ENCODE data around the gene FNDC3B. TPM values are rescaled to one million over a fixed set of nuclear protein-coding genes. Genes with fewer than 3 reads are reported as not detected.

Gene FNDC3B
- total and polyA plus RNA-seq, 2 donors (not counting 3 experiments of a cell fraction or from before 2014, with no cell fraction given) = 91.6 to 295 TPM

- peaks cover 2 to 7% of the 10 kb centered on the region in 2 experiments for H3K36me3 ChIP-seq (ENCODE audit: control insufficient read depth in 2 of 2, extremely low read depth in 1 of 2, insufficient read depth in 2 of 2, low read length in 2 of 2)
- H3K27ac ChIP-seq (ENCODE audit: insufficient read depth, low read depth, low read length) = no peak overlapping the region
- H3K4me2 ChIP-seq (ENCODE audit: insufficient read depth, low read length) = no peak overlapping the region
- H3K4me1 ChIP-seq (ENCODE audit: control insufficient read depth, extremely low read depth, insufficient read depth, low read length) = peaks cover 18% of the 10 kb centered on the region
- H3K9me3 ChIP-seq (replicated peaks; ENCODE audit: control insufficient read depth, insufficient read depth, low read length) = no peaks in the 10 kb centered on the region
- H3K4me3 ChIP-seq (replicated peaks in 1 of 3; ENCODE audit: insufficient read depth in 1 of 3, low read depth in 1 of 3, low read length in 3 of 3) = no peak overlapping the region
- dilution Hi-C loops (cut with MboI; ENCODE audit: extremely low pct_ligation_motif_present, low sequenced_read_pairs) = no loop called here
- H3K79me2 ChIP-seq (ENCODE audit: control insufficient read depth, insufficient read depth, low read length) = peaks cover 99% of the 10 kb centered on the region
- H3K9ac ChIP-seq (replicated peaks; ENCODE audit: extremely low read depth, insufficient read depth, low read length) = no peak overlapping the region
- no peaks in the 10 kb centered on the region for H3K27me3 ChIP-seq (ENCODE audit: control insufficient read depth in 2 of 2, insufficient read depth in 2 of 2, low read length in 2 of 2)
- no TSS peak for BruUV-seq (replicated peaks)
- TF ChIP-seq GATA2 (IDR thresholded peaks at IDR 0.05; ENCODE audit: insufficient read depth, insufficient read length, low read depth, low read length) (no peak), MYC (IDR thresholded peaks at IDR 0.05; ENCODE audit: low read depth, low read length) (no peak)
- TF ChIP-seq, protein P1, sequence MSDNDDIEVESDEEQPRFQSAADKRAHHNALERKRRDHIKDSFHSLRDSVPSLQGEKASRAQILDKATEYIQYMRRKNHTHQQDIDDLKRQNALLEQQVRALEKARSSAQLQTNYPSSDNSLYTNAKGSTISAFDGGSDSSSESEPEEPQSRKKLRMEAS (IDR thresholded peaks at IDR 0.05; ENCODE audit: insufficient read depth, insufficient read length) = no peak
- H4K20me1 ChIP-seq (replicated peaks; ENCODE audit: control insufficient read depth, extremely low read depth, insufficient read depth, low read length) = peaks cover 31% of the 10 kb centered on the region
- no peak overlapping the region for H2AFZ ChIP-seq (ENCODE audit: low read depth, low read length)
- FAIRE-seq = no peak
- DNase-seq (ENCODE audit: low read depth, low spot score) = no peak
- H3K9me1 ChIP-seq (replicated peaks; ENCODE audit: control insufficient read depth, extremely low read depth, insufficient read depth, low read length) = peaks cover 2% of the 10 kb centered on the region
- CTCF ChIA-PET = no interaction called here
- intact Hi-C loops (cut with micrococcal nuclease) = no loop called here
- POLR2A ChIA-PET = no interaction called here
Observed at GRCh38 chr3:172077197-172077757, 37.9 kb downstream of the FNDC3B start.

DNA sequence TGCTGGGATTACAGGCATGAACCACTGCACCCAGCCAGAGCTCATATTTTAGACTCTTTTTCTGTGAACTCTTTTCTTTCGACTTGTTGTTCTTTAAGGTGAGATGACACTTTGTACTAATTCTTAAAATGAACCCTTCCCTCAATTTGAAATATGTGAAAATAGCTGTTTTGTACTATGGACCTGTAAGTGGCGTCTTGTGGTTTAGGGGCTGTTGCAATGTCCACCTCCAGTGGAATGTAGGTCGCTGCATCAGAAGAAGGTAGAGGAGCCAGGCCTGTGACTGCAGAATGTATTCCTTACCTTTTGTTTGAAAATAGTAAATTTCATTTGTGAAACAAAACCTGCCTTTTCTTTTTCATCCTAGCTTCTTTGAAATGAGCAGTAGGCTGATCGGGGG lies 38.9 kb downstream of the FNDC3B start:
- Histone ChIP-seq H3K9ac (replicated peaks; ENCODE audit: extremely low read depth, insufficient read depth, low read length) (no peak overlapping the region), H3K9me1 (replicated peaks; ENCODE audit: control insufficient read depth, extremely low read depth, insufficient read depth, low read length) (peaks cover 2% of the 10 kb centered on the region), H3K79me2 (ENCODE audit: control insufficient read depth, insufficient read depth, low read length) (peaks cover 99% of the 10 kb centered on the region), H3K4me2 (ENCODE audit: insufficient read depth, low read length) (no peak overlapping the region), H2AFZ (ENCODE audit: low read depth, low read length) (no peak overlapping the region), H4K20me1 (replicated peaks; ENCODE audit: control insufficient read depth, extremely low read depth, insufficient read depth, low read length) (peaks cover 26% of the 10 kb centered on the region), H3K36me3 (ENCODE audit: control insufficient read depth in 2 of 2, extremely low read depth in 1 of 2, insufficient read depth in 2 of 2, low read length in 2 of 2) (peaks cover 6 to 8% of the 10 kb centered on the region in 2 experiments), H3K9me3 (replicated peaks; ENCODE audit: control insufficient read depth, insufficient read depth, low read length) (no peaks in the 10 kb centered on the region), H3K27ac (ENCODE audit: insufficient read depth, low read depth, low read length) (no peak overlapping the region), H3K4me1 (ENCODE audit: control insufficient read depth, extremely low read depth, insufficient read depth, low read length) (peaks cover 16% of the 10 kb centered on the region), H3K27me3 (ENCODE audit: control insufficient read depth in 2 of 2, insufficient read depth in 2 of 2, low read length in 2 of 2) (no peaks in the 10 kb centered on the region), H3K4me3 (replicated peaks in 1 of 3; ENCODE audit: insufficient read depth in 1 of 3, low read depth in 1 of 3, low read length in 3 of 3) (no peak overlapping the region)
- TF ChIP-seq POLR2AphosphoS5 (IDR thresholded peaks at IDR 0.05; ENCODE audit: insufficient read depth, low read depth, low read length) (no peak), POLR2A (IDR thresholded peaks at IDR 0.05; ENCODE audit: low read depth, low read length) (no peak), GATA2 (IDR thresholded peaks at IDR 0.05; ENCODE audit: insufficient read depth, insufficient read length, low read depth, low read length) (no peak), MYC (IDR thresholded peaks at IDR 0.05; ENCODE audit: low read depth, low read length) (no peak), FOS (IDR thresholded peaks at IDR 0.05; ENCODE audit: borderline replicate concordance, insufficient read depth, low read length) (no peak), EZH2 (IDR thresholded peaks at IDR 0.05; ENCODE audit: borderline replicate concordance, low read depth, low read length, severe bottlenecking) (no peak), JUN (IDR thresholded peaks at IDR 0.05; ENCODE audit: borderline replicate concordance, insufficient read depth, insufficient read length, low read depth) (no peak)
- TF ChIP-seq, protein P2, sequence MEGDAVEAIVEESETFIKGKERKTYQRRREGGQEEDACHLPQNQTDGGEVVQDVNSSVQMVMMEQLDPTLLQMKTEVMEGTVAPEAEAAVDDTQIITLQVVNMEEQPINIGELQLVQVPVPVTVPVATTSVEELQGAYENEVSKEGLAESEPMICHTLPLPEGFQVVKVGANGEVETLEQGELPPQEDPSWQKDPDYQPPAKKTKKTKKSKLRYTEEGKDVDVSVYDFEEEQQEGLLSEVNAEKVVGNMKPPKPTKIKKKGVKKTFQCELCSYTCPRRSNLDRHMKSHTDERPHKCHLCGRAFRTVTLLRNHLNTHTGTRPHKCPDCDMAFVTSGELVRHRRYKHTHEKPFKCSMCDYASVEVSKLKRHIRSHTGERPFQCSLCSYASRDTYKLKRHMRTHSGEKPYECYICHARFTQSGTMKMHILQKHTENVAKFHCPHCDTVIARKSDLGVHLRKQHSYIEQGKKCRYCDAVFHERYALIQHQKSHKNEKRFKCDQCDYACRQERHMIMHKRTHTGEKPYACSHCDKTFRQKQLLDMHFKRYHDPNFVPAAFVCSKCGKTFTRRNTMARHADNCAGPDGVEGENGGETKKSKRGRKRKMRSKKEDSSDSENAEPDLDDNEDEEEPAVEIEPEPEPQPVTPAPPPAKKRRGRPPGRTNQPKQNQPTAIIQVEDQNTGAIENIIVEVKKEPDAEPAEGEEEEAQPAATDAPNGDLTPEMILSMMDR (IDR thresholded peaks at IDR 0.05; ENCODE audit: extremely low read depth in 1 of 2, insufficient read depth in 1 of 2, low read depth in 1 of 2, low read length in 2 of 2) = no peak
- TF ChIP-seq, protein P1 (IDR thresholded peaks at IDR 0.05; ENCODE audit: insufficient read depth, insufficient read length) = no peak
- intact Hi-C loops (cut with micrococcal nuclease) (no loop called here), dilution Hi-C loops (cut with MboI; ENCODE audit: extremely low pct_ligation_motif_present, low sequenced_read_pairs) (no loop called here)
- CTCF ChIA-PET = no interaction called here
- BruUV-seq (replicated peaks) = no TSS peak
- FAIRE-seq (no peak), DNase-seq (ENCODE audit: low read depth, low spot score) (no peak)
- POLR2A ChIA-PET = no interaction called here
